Hypothalamus (tissue), 51 donors: ENCODE data around the gene ALG14.
A peak's percentile ranks its signal among the peaks of the same experiment; 100 is the strongest.

Source experiments
- DNase-seq, 51 donors: peaks; one replicate each; lab custom pipeline; 2025; lab: John Stamatoyannopoulos, UW

ALG14 gene

GRCh38 chr1:94988356-94988755 lies 84.4 kb downstream of the ALG14 start:
- DNase-seq, result no peak

- no peak for DNase-seq
Observed at GRCh38 chr1:94986783-94987182, 86.0 kb downstream of the ALG14 start.

- no peak for DNase-seq
Observed at GRCh38 chr1:94983171-94983739, 89.5 kb downstream of the ALG14 start.

GRCh38 chr1:94982398-94982797 lies 90.4 kb downstream of the ALG14 start:
- no peak for DNase-seq

- DNase-seq, result no peak
Observed at GRCh38 chr1:94981575-94981973, 91.2 kb downstream of the ALG14 start.

- no peak for DNase-seq
Observed at GRCh38 chr1:94980582-94981574, 91.9 kb downstream of the ALG14 start.

GRCh38 chr1:94979656-94980581 lies 92.8 kb downstream of the ALG14 start:
- no peak for DNase-seq

GRCh38 chr1:94979131-94979530 lies 93.6 kb downstream of the ALG14 start:
- DNase-seq, result no peak

GRCh38 chr1:94978401-94978800 lies 94.3 kb downstream of the ALG14 start:
- no peak for DNase-seq

GRCh38 chr1:94976971-94977548 lies 95.7 kb downstream of the ALG14 start:
- no peak for DNase-seq

GRCh38 chr1:94974824-94975223 lies 97.9 kb downstream of the ALG14 start:
- DNase-seq, result no peak

GRCh38 chr1:94974241-94974640 lies 98.5 kb downstream of the ALG14 start:
- DNase-seq, result no peak

- no peak for DNase-seq
Observed at GRCh38 chr1:94973309-94973922, 99.3 kb downstream of the ALG14 start.

- no peak for DNase-seq
Observed at GRCh38 chr1:94971491-94971924, 101.2 kb downstream of the ALG14 start.

- DNase-seq, result no peak
Observed at GRCh38 chr1:94970783-94971182, 102.0 kb downstream of the ALG14 start.

- DNase-seq, result no peak
Observed at GRCh38 chr1:94969137-94969536, 103.6 kb downstream of the ALG14 start.

- DNase-seq, result no peak
Observed at GRCh38 chr1:94966033-94966432, 106.7 kb downstream of the ALG14 start.

- no peak for DNase-seq
Observed at GRCh38 chr1:94963864-94964263, 108.9 kb downstream of the ALG14 start.

- peak in 3 of 51 donors; percentile 2 to 7 (median 3) for DNase-seq
Observed at GRCh38 chr1:94962409-94963265, 110.1 kb downstream of the ALG14 start.
